CD4-positive, alpha-beta T cell treated with Interleukin-2 at 100 ng/mL for 4 hours (primary cell): ENCODE data around the gene PRR36.
A peak's percentile ranks its signal among the peaks of the same experiment; 100 is the strongest.

ENCODE experiments used
- DNase-seq: peaks from one replicate; pipeline ENCODE4 v3.0.0-alpha.2; 2020; ENCODE audit warnings: low spot score

The PRR36 gene

DNA sequence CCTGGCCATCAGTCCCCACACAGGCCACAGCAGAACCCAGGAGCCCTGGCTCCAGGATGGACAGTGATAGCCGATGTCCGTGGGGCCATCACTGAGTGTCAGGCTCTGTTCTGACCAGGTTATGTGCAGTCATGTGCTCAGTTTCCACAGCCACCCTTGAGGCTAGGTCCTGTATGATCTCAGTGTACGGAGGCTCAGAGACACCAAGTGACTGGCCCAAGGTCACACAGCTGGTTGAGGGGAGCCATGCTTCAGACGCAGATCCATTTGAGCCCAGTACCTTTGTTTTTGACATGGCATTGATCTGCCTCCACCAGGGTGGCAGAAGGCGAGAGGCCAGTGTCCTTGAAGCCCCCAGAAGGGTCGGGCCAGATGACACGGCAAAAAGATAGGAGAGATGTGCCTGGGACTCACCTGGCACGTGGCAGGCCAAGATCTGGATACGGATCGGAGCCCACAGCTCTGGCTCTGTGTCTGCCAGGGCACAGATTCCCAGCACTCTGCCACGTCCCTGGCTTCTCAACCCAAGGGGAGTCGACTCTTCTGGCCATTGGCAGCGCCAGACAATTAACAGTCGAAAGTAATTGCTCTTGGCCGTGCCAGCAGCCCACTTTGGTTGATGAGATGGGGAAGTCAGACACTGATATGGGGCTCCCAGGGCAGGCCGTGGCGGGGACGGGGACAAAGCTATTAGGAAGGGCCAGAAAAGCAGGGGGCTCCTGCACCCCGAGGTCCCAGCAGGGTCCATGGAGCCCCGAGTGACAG, 28.6 kb downstream of the PRR36 start:
- no peak for DNase-seq

DNA sequence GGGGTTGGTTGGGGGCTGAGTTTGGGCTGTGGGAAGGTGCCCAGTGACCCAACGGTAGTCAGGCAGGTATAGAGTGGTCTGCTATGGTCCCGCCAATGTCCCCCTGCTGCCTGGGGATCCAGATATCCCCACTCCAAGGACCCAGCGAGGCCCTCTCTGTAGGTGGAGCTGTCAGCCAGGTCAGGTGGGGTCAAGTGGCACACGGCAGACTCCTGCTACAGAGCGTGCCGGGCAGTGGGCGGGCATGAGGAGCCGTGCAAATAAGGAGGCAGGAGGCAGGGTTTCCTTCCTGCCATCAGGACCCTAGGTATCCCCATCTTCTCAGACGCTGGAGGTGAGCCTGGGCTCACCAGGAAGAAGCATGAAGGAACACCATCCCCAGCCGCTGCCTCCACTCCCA, 29.2 kb downstream of the PRR36 start:
- no peak for DNase-seq

DNA sequence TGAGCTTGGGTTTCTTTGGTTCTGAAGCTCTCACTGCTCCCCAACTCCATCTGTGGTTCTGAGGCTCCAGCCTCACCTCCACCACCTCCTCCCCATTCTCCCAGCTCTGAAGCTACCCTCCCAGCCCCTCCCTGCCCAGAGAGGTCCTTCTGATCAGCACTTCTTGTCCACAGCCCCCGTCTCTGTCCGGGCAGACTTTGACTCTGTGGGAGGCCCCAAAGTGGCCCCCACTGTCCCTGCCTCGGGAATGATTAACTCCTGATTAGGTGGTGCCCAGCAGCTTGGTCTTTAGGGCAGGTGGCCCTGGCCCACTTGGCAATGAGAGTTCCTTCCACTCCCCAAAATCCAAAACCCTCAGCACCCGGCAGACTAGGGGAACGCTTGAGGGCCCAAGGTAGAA, 29.8 kb downstream of the PRR36 start:
- no peak for DNase-seq

DNA sequence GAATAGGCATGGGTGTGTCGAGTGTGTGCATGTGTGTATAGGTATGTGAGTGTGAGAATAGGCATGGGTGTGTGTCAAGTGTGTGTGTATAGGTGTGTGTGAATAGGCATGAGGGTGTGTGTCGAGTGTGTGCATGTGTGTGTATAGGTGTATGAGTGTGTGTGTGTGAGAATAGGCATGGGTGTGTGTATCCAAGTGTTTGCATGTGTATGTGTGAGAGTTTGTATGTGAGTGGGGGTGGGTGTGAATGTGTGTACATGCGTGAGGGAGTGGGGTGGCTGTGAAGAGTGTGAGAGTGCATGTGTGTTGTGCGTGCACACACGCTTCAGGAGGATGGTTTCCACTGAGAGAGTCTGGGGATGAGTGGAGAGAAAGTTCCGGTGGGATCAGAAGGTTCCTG, 30.7 kb downstream of the PRR36 start:
- no peak for DNase-seq

DNA sequence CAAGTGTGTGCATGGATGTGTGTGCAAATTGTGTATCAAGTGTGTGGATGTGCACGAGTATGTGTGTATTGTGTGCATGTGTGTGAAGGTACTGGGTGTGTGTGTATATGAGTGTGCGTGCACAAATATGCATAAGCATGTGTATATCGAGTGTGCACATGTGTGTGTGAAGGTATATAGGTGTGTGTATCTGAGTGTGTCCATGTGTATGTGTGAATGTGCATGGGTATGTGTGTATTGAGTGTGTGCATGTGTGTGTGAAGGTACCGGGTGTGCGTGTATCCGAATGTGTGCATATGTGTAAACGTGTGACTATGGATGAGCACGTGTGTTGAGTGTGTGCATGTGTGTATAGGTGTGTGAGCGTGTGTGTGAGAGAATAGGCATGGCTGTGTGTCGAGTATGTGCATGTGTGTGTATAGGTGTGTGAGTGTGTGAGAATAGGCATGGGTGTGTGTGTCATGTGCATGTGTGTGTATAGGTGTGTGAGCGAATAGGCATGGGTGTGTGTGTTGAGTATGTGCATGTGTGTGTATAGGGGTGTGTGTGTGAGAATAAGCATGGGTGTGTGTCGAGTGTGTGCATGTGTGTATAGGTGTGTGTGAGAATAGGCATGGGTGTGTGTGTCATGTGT, 31.4 kb downstream of the PRR36 start:
- no peak for DNase-seq

DNA sequence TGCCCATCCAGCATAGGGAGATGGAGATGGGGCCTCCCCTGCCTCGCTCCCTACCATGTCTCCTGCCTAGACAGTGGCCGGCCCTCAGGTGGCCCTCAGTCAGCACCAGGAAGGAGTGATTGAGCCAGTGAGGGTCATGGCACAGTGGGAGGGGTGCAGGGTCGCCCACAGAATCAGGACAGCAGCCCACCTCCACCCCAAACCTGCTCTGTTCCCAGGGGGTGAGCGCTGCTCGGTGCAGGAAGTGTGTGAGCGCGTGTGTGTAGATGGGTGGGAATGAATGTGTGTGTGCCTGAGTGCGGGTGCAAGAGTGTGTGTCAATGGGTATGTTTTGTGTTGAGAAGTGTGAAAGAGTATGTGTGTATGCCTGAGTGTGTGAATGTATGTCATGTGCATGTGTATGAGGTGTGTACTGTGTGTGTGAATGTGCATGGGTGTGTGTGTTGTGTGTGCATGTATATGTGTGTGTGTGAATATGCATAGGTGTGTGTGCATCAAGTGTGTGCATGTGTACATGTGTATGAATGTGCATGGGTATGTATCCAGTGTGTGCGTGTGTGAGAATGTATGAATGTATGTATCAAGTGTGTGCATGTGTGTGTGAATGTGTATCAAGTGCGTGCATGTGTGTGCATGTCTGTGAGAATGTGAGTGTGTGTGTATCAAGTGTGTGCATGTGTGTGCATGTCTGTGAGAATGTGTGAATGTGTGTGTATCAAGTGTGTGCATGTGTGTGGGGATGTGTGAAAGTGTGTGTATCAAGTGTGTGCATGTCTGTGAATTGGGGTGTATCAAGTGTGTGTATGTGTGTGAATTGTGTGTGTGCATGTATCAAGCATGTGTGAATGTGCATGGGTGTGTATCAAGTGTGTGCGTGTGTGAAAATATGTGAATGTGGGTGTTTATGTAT, 32.2 kb downstream of the PRR36 start:
- DNase-seq: no peak

DNA sequence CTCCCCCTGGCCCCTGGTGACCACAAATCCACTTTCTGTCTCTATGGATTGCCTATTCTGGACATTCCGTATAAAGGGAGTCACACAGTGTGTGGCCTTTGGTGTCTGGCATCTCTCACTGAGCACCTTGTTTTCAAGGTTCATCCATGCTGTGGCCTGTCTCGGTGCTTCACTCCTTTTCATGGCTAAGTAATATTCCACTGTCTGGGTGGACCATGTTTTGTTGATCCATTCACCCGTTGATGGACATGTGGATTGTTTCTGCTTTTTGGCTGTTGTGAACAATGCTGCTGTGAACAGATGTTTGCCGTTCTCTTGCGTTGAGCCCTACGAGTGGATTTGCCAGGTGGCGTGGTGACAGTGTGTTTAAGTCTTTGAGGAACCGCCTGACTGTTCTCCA, 33.6 kb downstream of the PRR36 start:
- DNase-seq: no peak

DNA sequence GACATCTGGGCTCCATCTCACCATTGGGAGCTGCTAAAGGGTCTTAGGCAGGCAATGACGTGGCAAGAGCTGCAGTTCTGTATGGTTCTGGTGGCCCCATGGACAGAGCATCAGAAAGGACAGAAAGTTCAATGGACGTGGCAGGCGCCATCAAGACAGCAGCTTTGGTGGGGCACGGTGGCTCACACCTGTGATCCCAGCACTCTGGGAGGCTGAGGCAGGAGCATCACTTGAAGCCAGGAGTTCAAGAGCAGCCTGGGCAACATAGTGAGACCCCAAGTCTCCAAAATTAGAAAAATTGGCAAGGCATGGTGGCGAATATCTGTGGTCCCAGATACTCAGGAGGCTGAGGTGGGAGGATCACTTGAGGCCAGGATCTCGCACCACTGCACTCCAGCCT, 34.7 kb downstream of the PRR36 start:
- no peak for DNase-seq

DNA sequence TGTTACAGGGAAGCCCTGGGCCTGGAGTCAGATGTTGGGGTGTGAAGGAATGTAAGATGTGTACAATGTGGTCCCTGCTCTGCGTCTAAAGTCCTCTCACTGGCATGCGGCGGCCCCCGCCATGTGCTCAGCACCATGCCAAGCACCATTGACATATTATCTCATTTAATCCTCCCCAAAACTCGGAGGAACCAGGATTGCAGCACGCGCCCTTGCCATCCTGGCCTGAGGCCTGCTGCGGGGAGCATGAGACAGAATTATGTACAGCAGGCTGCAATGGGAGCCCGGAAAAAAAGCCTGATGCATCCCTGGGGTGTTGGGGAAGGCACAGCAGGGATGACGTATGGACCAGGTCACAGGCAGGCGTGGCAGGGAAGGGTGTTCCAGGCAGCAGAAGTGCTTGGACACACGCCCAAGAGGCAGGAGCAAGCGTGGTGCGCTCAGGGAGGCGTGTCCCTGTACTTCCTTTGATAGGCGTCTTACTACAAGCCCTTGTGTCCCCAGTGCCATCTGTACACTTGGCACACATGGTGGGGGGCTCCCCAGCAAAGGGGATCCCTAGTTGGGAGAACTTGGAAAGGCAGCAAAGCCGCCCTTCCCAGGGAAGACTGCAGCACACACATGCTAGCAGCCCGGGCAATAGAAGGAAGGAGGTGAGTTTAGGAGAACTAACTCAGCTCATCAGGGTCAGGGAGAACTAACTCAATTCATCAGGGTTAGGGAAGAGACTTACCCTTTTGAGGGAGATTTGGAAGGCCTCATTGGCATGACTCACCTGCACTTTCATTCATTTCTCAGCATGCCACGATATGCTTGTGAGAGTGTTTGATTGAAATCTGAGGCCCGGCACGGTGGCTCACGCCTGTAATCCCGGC, 40.7 kb downstream of the PRR36 start:
- no peak for DNase-seq

DNA sequence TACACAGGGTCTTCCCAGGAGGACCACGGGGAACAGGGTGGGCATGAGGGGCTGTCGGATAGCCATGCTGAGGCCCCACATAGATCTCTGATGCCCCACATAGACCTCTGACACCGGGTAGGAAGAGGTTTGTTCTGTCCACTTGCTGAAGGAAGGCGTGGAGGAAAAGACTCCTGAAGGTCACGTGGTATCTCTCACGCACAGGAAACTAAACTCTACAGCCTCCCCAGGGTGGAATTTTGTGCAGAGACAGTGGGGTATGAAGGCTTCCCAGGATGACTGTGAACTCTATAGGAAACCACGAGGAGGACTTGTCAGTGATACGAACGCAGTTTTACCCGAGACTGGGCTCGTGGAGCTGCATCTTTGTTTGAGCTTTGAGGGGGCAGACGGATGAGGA, 41.4 kb downstream of the PRR36 start:
- DNase-seq: no peak

DNA sequence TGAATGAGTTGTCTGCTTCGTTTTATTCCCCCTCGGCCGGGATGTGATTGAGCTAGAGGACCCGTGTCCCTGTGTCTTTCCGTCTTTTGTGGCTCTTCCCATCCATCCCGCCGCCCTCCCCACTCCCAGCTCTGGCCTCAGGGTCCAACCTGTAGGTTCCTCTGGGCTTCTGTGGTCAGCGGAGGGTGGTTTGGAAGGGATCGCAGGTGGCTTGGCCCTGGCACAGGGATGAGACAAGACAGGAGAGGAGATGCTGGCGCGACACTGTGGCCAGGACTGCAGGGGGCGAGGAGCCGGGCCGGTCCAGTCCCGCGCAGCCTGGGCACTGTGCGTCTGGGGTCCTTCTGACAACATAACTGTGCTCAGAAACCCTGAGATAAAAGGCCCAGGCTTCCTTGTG, 42.2 kb downstream of the PRR36 start:
- DNase-seq: no peak

DNA sequence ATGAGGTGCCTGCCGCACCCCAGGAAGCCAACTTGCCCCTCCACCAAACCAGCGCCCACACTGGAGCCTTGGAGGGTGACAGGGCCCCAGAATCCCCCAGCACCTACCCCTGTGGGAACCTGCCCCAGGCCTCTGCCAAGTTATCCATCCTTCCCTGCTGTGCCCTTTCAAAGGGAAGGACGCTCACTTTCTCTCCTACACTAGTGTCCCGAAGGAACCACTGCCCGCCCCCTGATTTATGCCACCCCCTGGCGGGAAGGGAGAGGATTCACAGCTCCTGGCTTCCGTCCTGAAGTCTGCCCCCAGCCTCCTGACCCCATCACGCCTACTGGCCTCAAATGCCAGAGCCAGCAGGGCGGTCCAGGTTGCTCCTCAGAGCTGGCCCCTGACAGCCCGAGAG, 42.7 kb downstream of the PRR36 start:
- no peak for DNase-seq

DNA sequence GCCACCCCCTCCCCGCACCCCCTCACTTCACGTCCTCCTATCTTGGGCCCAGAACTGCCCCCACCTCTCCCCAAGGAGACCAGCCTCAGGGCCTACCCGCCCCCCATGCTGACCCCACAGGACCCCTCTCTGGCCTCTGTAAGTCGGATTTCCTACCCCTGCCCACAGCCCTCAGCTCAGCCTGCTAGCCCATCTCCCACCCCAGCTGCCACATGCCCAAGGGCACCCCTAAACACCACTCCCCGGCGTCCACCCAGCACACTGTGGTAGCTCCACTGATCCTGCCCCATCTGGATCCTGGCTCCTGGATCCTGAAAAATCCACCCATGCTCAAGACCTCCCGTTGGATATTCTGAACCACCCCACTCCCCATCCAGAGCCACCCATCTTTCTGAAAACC, 43.4 kb downstream of the PRR36 start:
- DNase-seq: no peak

DNA sequence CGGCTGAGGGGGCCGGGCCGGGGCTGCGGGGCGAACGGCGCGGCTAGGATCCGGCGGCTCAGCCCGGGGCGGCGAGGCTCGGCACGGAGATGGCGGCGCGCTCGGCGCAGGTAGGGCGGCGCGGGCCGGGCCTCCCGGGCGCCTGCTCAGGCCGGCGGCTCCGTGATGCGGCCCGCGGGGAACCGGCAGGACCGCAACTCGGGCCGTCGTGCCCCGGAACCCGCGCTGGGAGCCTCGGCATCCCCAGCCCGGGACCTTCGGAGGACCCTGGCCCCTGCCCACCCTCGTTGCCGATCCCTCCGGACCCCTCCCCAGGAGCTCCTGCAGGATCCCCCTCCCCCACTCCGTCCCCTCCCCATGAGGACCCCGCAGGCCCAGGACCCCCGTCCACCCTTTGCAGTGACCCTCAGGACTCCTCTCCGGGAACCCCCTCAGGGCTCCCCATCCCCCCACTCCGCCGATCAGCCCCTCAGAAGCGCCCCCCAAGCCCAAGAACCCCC, 43.9 kb downstream of the PRR36 start:
- no peak for DNase-seq

DNA sequence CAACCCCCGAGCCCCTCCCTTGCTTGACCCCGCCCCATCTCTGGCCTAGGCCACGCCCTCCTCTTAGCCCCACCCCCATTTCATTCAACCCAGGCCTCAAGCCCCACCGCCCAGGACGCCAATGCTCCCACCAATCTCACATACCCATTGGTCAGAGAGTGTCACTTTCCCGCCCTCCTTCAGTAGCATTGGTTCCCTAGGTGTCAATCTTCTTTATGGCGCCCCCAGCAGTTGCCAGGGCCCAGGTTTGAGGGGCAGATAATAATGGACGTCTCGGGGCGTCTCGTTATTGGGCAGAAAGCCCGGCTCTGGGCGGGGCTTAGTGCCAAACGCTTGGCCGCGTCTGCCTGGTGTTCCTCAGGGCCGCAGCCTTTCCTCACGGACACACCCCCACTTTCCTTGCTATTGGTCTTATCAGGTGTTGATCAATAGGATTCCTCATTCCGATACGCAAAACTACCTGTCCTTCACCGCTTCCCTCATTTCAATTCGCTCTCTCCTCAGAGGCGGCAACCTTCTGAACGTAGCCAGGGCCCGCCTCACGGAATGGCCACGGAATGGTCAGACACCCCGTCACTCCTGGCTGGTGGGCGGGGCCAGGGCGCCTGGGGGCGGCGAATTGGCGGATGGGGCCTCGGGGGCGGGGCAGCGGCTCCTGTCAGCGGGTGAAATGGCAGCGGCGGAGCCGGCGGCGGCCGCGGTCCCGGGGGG, 44.5 kb downstream of the PRR36 start, which contains the start of gene EVI5L:
EVI5L (plus strand) TSS at position 658 of the 711 bp plus-strand sequence. CDS start 16,325 bp downstream, outside the sequence.
- peak; percentile 99 for DNase-seq

DNA sequence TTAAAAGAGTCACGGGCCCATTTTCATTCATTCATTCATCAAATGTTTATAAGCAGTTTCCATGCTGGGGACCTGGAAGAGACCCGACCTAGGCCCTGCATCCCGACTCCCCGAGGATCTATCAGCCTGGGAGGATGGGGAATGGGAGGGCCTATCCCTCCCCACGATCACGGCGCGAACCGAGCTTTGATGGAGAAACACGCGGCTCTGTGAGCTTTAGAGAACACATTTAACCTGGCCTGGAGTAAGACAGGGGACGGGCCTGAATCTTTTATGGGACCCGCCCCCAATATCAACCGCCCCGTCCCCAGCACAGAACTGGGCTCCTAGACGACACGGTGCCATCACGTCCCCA, 45.0 kb downstream of the PRR36 start:
- DNase-seq: no peak

DNA sequence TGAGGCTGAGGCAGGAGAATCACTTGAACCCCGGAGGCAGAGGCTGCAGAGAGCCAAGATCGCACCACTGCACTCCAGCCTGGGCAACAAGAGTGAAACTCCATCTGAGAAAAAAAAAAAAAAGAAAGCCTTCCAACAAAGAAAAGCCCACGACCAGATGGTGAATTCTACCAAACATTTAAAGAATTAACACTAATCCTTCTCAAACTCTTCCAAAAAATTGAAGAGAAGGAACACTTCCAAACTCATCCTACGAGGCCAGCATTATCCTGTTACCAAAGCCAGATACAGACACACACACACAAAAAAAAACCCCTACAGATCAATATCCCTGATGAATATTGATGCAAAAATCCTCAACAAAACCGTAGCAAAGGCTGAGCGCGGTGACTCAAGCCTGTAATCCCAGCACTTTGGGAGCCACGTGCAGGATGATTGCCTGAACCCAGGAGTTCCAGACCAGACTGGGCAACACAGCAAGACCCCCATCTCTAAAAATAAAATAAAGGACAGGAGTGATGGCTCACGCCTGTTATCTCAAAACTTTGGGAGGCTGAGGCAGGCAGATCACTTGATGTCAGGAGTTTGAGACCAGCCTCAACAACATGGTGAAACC, 50.4 kb downstream of the PRR36 start:
- DNase-seq: no peak

DNA sequence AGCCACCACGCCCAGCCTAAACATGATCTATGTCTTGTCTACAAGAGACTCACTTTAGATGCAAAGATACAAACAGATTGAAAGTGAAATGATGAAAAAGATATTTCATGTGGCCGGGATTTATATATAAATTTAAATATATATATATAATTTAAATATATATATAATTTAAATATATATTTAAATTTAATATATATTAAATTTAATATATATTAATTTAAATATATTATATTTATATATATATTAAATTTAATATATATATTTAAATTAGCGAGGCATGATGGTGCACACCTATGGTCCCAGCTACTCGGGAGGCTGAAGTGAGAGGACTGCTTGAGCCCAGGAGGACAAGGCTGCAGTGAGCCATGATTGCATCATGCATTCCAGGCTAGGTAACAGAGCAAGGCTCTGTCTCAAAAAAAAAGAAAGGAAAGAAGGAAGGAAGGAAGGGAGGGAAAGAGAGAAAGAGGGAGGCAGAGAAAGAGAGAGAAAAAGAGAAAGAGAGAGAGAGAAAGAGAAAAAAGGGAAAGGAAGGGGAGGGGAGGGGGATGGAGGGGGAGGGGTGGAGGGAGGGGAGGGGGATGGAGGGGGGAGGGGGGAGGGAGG, 51.2 kb downstream of the PRR36 start:
- DNase-seq: no peak

DNA sequence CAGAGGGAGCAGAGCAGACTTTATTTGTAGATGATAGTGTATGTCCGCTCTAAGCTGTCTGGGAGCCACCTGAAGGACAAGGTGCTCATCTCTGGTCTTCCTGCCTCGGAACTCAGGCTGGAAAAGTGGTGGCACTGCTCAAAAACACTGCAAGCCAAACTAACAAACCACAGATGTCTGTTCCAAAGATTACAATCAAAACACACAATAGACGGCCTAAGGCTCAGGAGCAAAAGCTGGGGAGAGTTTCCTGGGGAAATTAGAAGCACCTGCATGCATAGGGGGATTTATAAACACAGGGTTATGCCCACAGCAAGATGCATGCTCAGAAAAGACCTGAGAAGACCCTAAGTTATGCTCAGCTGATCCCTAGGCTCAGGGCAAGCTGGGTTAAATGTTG, 53.6 kb downstream of the PRR36 start:
- no peak for DNase-seq

DNA sequence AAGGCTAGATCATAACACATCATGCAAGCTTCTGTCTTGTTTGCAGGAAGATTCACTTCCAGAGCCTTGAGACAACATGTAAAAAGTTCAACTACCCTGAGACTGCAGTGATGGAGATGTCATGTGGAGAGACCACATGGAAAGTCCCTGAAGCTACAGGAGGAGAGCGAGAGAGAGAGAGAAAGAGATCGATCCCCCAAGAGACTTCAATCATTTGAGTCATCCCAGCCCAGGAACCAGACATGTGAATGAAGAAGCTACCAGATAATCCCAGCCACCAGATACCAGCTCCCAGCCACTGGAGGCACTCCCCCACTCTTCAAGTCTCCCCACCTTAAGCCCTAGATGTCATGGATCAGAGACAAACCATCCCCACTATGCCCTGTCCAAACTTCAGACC, 54.9 kb downstream of the PRR36 start:
- DNase-seq: no peak
